ENCODE data around the gene C3. TPM values are rescaled to one million over a fixed set of nuclear protein-coding genes. Genes with fewer than 3 reads are reported as not detected.

C3 gene
- total and polyA plus RNA-seq, 8 donors, result 67.7 to 3,753 (median 596) TPM

DNA sequence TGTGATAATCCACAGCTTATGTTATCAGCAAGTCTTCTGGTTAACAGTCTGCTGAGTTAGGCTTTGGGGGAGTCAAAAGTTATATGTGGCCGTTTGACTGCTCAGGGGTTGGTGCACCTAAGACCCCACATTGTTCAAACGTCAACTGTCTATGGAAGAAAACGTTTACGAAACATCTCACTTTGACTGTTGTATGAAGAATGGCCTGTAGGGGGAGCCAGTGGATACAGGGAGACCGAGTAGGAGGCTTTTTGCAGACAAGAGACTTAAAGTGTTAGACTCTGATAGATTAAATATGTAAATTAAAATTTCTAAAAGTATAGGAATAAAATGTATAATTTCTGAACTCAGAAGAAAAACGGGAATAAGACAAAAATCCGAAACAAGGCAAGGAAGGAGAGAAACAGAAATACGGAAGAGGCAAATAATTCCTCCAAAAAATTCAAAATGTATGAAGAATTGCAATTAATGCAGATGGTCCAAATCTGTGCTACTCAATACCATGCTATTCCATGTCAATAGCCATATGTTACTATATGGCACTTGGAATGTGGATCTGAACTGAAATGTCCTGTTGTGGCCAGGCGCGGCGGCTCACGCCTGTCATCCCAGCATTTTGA, 88.3 kb downstream of the C3 start:
- no peaks in the 10 kb centered on the region for H3K9me3 ChIP-seq
- TF ChIP-seq, protein P1, sequence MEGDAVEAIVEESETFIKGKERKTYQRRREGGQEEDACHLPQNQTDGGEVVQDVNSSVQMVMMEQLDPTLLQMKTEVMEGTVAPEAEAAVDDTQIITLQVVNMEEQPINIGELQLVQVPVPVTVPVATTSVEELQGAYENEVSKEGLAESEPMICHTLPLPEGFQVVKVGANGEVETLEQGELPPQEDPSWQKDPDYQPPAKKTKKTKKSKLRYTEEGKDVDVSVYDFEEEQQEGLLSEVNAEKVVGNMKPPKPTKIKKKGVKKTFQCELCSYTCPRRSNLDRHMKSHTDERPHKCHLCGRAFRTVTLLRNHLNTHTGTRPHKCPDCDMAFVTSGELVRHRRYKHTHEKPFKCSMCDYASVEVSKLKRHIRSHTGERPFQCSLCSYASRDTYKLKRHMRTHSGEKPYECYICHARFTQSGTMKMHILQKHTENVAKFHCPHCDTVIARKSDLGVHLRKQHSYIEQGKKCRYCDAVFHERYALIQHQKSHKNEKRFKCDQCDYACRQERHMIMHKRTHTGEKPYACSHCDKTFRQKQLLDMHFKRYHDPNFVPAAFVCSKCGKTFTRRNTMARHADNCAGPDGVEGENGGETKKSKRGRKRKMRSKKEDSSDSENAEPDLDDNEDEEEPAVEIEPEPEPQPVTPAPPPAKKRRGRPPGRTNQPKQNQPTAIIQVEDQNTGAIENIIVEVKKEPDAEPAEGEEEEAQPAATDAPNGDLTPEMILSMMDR (IDR thresholded peaks at IDR 0.05), result peak; percentile 48 to 85 (median 84)
- H3K27me3 ChIP-seq, result peaks cover 0 to 5% (median 0%) of the 10 kb centered on the region in 4 donors
- no peak overlapping the region for H3K27ac ChIP-seq
- no peaks in the 10 kb centered on the region for H3K36me3 ChIP-seq
- FAIRE-seq (peak; percentile 64), DNase-seq (peak in 4 of 6 donors; percentile 33 to 71 (median 60)), ATAC-seq (peak; percentile 73 to 98 (median 87))
- intact Hi-C loops (cut with DNase I), result loop anchor here in 1 of 3 donors (5.0 kb wide), 2 partner anchors 115 to 230 kb away; no protein-coding TSS in a partner anchor
- H3K4me3 ChIP-seq, result no peak overlapping the region
- no peaks in the 10 kb centered on the region for H3K4me1 ChIP-seq
- 41% methylated on average over 12 of the region's 12 CpGs for WGBS, 2 donors

Small RNAs within 50 kb of the gene (microRNA-seq; reads per million reads assigned to microRNA genes)
- gene MIR6791, result 0 to 0.39 reads per million in 2 donors

Other genes starting within 250 kb of the C3 start
- gene DENND1C, start 238.9 kb downstream of the C3 start, total RNA-seq, result 1 to 10 TPM in 3 of 6 donors, under 1 TPM in 3; 0.51 to 3.2 (median 1.1) TPM
- gene DENND1C, start 238.9 kb downstream of the C3 start, polyA plus RNA-seq, result 1 to 10 TPM; 2.1 to 2.8 TPM
- gene TUBB4A, start 218.3 kb downstream of the C3 start, total RNA-seq, result 1 to 10 TPM; 1.1 to 5.5 (median 2.7) TPM
- 1 to 10 TPM; 1.3 to 3.5 TPM for gene TUBB4A, start 218.3 kb downstream of the C3 start, polyA plus RNA-seq
- gene TNFSF9, start 189.6 kb downstream of the C3 start, total RNA-seq, result 1 to 10 TPM in 1 of 6 donors, under 1 TPM in 3, not detected in 2; 0.12 to 1.1 (median 0.20) TPM
- gene TNFSF9, start 189.6 kb downstream of the C3 start, polyA plus RNA-seq, result not detected
- under 1 TPM in 1 of 6 donors, not detected in 5; 0.16 TPM for gene CD70, start 129.5 kb downstream of the C3 start, total RNA-seq
- not detected for gene CD70, start 129.5 kb downstream of the C3 start, polyA plus RNA-seq
- 1 to 10 TPM in 2 of 6 donors, under 1 TPM in 3, not detected in 1; 0.67 to 5.9 (median 0.98) TPM for gene TNFSF14, start 50.5 kb downstream of the C3 start, total RNA-seq
- gene TNFSF14, start 50.5 kb downstream of the C3 start, polyA plus RNA-seq, result 1 to 10 TPM; 1.9 to 5.6 TPM
- 10 to 100 TPM; 46.1 to 62.6 (median 52.0) TPM for gene GPR108, start 16.9 kb upstream of the C3 start, total RNA-seq
- 100 to 1,000 TPM; 108 to 154 TPM for gene GPR108, start 16.9 kb upstream of the C3 start, polyA plus RNA-seq
- 10 to 100 TPM; 16.4 to 36.8 (median 21.9) TPM for gene TRIP10, start 19.0 kb upstream of the C3 start, total RNA-seq
- gene TRIP10, start 19.0 kb upstream of the C3 start, polyA plus RNA-seq, result 100 to 1,000 TPM in 1 of 2 donors, 10 to 100 TPM in 1; 92.1 to 102 TPM
- gene SH2D3A, start 46.8 kb upstream of the C3 start, total RNA-seq, result 10 to 100 TPM; 10.1 to 19.6 (median 13.5) TPM
- gene SH2D3A, start 46.8 kb upstream of the C3 start, polyA plus RNA-seq, result 10 to 100 TPM; 31.9 to 33.0 TPM
- gene VAV1, start 52.1 kb upstream of the C3 start, total RNA-seq, result 1 to 10 TPM in 3 of 6 donors, under 1 TPM in 3; 0.23 to 7.3 (median 1.7) TPM
- 1 to 10 TPM; 1.0 to 1.4 TPM for gene VAV1, start 52.1 kb upstream of the C3 start, polyA plus RNA-seq
- gene ADGRE1, start 166.9 kb upstream of the C3 start, total RNA-seq, result under 1 TPM in 4 of 6 donors, not detected in 2; 0.14 to 0.73 (median 0.39) TPM
- under 1 TPM in 1 of 2 donors, not detected in 1; 0.07 TPM for gene ADGRE1, start 166.9 kb upstream of the C3 start, polyA plus RNA-seq

Data from pancreas (tissue), 10 donors.